GM12892 (cell line): ENCODE measurements around the gene STX7.

Experiments used
- POLR2A ChIP-seq: IDR thresholded peaks from 2 replicates; pipeline ENCODE4 v1.6.1; 2011; ENCODE audit warnings: low read depth, low read length, control low read depth
- POLR2AphosphoS5 ChIP-seq: IDR thresholded peaks from 2 replicates; pipeline ENCODE4 v1.6.1; 2011; ENCODE audit warnings: low read depth, low read length, control low read depth

DNA sequence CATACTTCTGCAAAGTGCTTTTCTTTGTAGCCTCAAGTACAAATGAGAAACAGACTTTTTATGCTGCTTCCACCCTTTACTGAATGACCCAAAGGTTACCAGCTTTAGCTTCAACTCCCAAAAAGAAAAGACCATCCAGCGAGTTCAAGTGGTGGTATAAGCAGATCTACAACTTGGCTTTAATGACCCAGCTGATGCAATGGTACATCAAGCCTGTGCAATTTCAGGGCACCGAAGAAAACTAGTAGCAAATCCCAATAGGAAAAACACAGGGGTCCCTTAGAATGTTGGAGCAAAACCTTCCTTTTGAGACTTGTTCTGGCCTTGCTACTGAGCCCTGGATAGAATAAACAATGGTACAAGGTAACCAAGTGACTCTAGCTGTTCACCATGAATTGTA is 33.8 kb downstream of the STX7 start:
- TF ChIP-seq POLR2A = no peak
- TF ChIP-seq POLR2AphosphoS5 = no peak
